Activated T-helper 2 cell treated with anti-CD3 and anti-CD28 coated beads, Interferon-gamma antibody, Interleukin-2, Interleukin-4, amounts not matched to agents 10 μg/mL and 5 μg/mL and 100 μg/mL, durations not matched to agents 14 hours and 24 hours and 36 hours (primary cell): Measurements from ENCODE around the gene XCR1. TPM values are rescaled to one million over a fixed set of nuclear protein-coding genes. Genes with fewer than 3 reads are reported as not detected.

ENCODE experiments used
- DNase-seq: peaks from one replicate; pipeline ENCODE4 v3.0.0; 2021; ENCODE audit warnings: low spot score
- H3K27ac Mint-ChIP-seq: one replicate; pipeline ENCODE4 v1.8.0; 2021; ENCODE audit warnings: mixed read lengths
- H3K27me3 Mint-ChIP-seq: one replicate; pipeline ENCODE4 v1.8.0; 2021; ENCODE audit warnings: low read depth, mixed read lengths
- H3K36me3 Mint-ChIP-seq: one replicate; pipeline ENCODE4 v1.8.0; 2021; ENCODE audit warnings: low read depth, mixed read lengths
- H3K4me1 Mint-ChIP-seq: one replicate; pipeline ENCODE4 v1.8.0; 2021; ENCODE audit warnings: low read depth, mixed read lengths
- H3K4me3 Mint-ChIP-seq: one replicate; pipeline ENCODE4 v1.8.0; 2021; ENCODE audit warnings: low read depth, mild to moderate bottlenecking, moderate library complexity, mixed read lengths
- H3K9me3 Mint-ChIP-seq: one replicate; pipeline ENCODE4 v1.8.0; 2021; ENCODE audit warnings: mixed read lengths
- intact Hi-C: fragments of 100-400 bp; cut with micrococcal nuclease; formaldehyde crosslinking; loops from one replicate; pipeline ENCODE4 v1.15.1; 2023
- total RNA-seq: library from RNA; stranded (reverse); gene quantifications from 2 replicates; pipeline ENCODE4 v1.2.3, GENCODE V29; 2022

Gene XCR1
- total RNA-seq, 1 donor from 2014 or later: 0.07 TPM

GRCh38 chr3:46031269-46031668, 4.0 kb upstream of the XCR1 start:
- Mint-ChIP-seq H3K4me1 (peaks cover 9% of the 10 kb centered on the region), H3K4me3 (no peak overlapping the region), H3K27me3 (peaks cover 10% of the 10 kb centered on the region), H3K36me3 (peaks cover 18% of the 10 kb centered on the region), H3K9me3 (peaks cover 28% of the 10 kb centered on the region), H3K27ac (no peak overlapping the region)
- no peak for DNase-seq
- intact Hi-C loops: no loop called here

GRCh38 chr3:46030626-46031025, 3.3 kb upstream of the XCR1 start:
- no peak overlapping the region for H3K4me3 Mint-ChIP-seq
- peaks cover 9% of the 10 kb centered on the region for H3K4me1 Mint-ChIP-seq
- H3K9me3 Mint-ChIP-seq: peaks cover 28% of the 10 kb centered on the region
- no peak overlapping the region for H3K27ac Mint-ChIP-seq
- intact Hi-C loops: no loop called here
- DNase-seq: no peak
- H3K36me3 Mint-ChIP-seq: peaks cover 18% of the 10 kb centered on the region
- peaks cover 12% of the 10 kb centered on the region for H3K27me3 Mint-ChIP-seq

- H3K9me3 Mint-ChIP-seq: peaks cover 28% of the 10 kb centered on the region
- peaks cover 14% of the 10 kb centered on the region for H3K27me3 Mint-ChIP-seq
- peaks cover 9% of the 10 kb centered on the region for H3K4me1 Mint-ChIP-seq
- DNase-seq: no peak
- no peak overlapping the region for H3K4me3 Mint-ChIP-seq
- H3K36me3 Mint-ChIP-seq: peaks cover 18% of the 10 kb centered on the region
- intact Hi-C loops: no loop called here
- peak overlapping the region; percentile 38 for H3K27ac Mint-ChIP-seq
Observed at GRCh38 chr3:46029953-46030543, 2.8 kb upstream of the XCR1 start.

- DNase-seq: no peak
- H3K4me1 Mint-ChIP-seq: peaks cover 9% of the 10 kb centered on the region
- peaks cover 21% of the 10 kb centered on the region for H3K27me3 Mint-ChIP-seq
- H3K9me3 Mint-ChIP-seq: peaks cover 28% of the 10 kb centered on the region
- H3K27ac Mint-ChIP-seq: no peak overlapping the region
- no peak overlapping the region for H3K4me3 Mint-ChIP-seq
- peaks cover 18% of the 10 kb centered on the region for H3K36me3 Mint-ChIP-seq
- intact Hi-C loops: no loop called here
Observed at GRCh38 chr3:46027736-46028397, 584 bp upstream of the XCR1 start.

GRCh38 chr3:46025139-46025538, 2.1 kb downstream of the XCR1 start:
- Mint-ChIP-seq H3K4me1 (peaks cover 8% of the 10 kb centered on the region), H3K27ac (no peak overlapping the region)
- intact Hi-C loops: no loop called here

GRCh38 chr3:46024131-46024530, 3.2 kb downstream of the XCR1 start:
- Mint-ChIP-seq H3K4me3 (no peak overlapping the region), H3K27ac (no peak overlapping the region), H3K27me3 (peaks cover 28% of the 10 kb centered on the region), H3K4me1 (peaks cover 15% of the 10 kb centered on the region), H3K36me3 (peaks cover 17% of the 10 kb centered on the region), H3K9me3 (peaks cover 21% of the 10 kb centered on the region)
- intact Hi-C loops: no loop called here
- DNase-seq: no peak

More at GRCh38 chr3:46025139-46025538, 2.1 kb downstream of the XCR1 start:
- Mint-ChIP-seq H3K4me3 (no peak overlapping the region), H3K9me3 (peaks cover 27% of the 10 kb centered on the region), H3K36me3 (peaks cover 23% of the 10 kb centered on the region), H3K27me3 (peaks cover 28% of the 10 kb centered on the region)
- DNase-seq: no peak

GRCh38 chr3:46022909-46023785, 4.1 kb downstream of the XCR1 start:
- peaks cover 17% of the 10 kb centered on the region for H3K36me3 Mint-ChIP-seq
- no peak overlapping the region for H3K4me3 Mint-ChIP-seq
- no peak overlapping the region for H3K27ac Mint-ChIP-seq
- intact Hi-C loops: no loop called here
- DNase-seq: no peak
- peaks cover 25% of the 10 kb centered on the region for H3K4me1 Mint-ChIP-seq
- peaks cover 14% of the 10 kb centered on the region for H3K9me3 Mint-ChIP-seq
- peaks cover 28% of the 10 kb centered on the region for H3K27me3 Mint-ChIP-seq

GRCh38 chr3:46021516-46021915, 5.8 kb downstream of the XCR1 start:
- H3K27ac Mint-ChIP-seq: no peak overlapping the region
- H3K4me1 Mint-ChIP-seq: peaks cover 36% of the 10 kb centered on the region
- H3K27me3 Mint-ChIP-seq: peaks cover 22% of the 10 kb centered on the region
- peaks cover 3% of the 10 kb centered on the region for H3K9me3 Mint-ChIP-seq
- peaks cover 8% of the 10 kb centered on the region for H3K36me3 Mint-ChIP-seq
- H3K4me3 Mint-ChIP-seq: no peak overlapping the region
- intact Hi-C loops: no loop called here
- no peak for DNase-seq

- intact Hi-C loops: no loop called here
- peaks cover 36% of the 10 kb centered on the region for H3K4me1 Mint-ChIP-seq
- H3K9me3 Mint-ChIP-seq: peaks cover 3% of the 10 kb centered on the region
- no peak for DNase-seq
- peaks cover 8% of the 10 kb centered on the region for H3K36me3 Mint-ChIP-seq
- H3K27me3 Mint-ChIP-seq: peaks cover 19% of the 10 kb centered on the region
- no peak overlapping the region for H3K27ac Mint-ChIP-seq
- H3K4me3 Mint-ChIP-seq: no peak overlapping the region
Observed at GRCh38 chr3:46020766-46021510, 6.3 kb downstream of the XCR1 start.

GRCh38 chr3:46019707-46020106, 7.6 kb downstream of the XCR1 start:
- peaks cover 8% of the 10 kb centered on the region for H3K36me3 Mint-ChIP-seq
- H3K27ac Mint-ChIP-seq: peak overlapping the region; percentile 78
- peaks cover 3% of the 10 kb centered on the region for H3K9me3 Mint-ChIP-seq
- H3K4me1 Mint-ChIP-seq: peaks cover 38% of the 10 kb centered on the region
- H3K4me3 Mint-ChIP-seq: no peak overlapping the region
- DNase-seq: no peak
- intact Hi-C loops: loop anchor here (1.0 to 2.0 kb wide), 3 partner anchors 26 to 77 kb away; partner anchors contain the start of gene CXCR6
- H3K27me3 Mint-ChIP-seq: peaks cover 15% of the 10 kb centered on the region

- H3K27me3 Mint-ChIP-seq: peaks cover 7% of the 10 kb centered on the region
- H3K36me3 Mint-ChIP-seq: peaks cover 8% of the 10 kb centered on the region
- peaks cover 48% of the 10 kb centered on the region for H3K4me1 Mint-ChIP-seq
- peak overlapping the region; percentile 70 for H3K27ac Mint-ChIP-seq
- peak overlapping the region; percentile 24 for H3K4me3 Mint-ChIP-seq
- H3K9me3 Mint-ChIP-seq: peaks cover 3% of the 10 kb centered on the region
- intact Hi-C loops: loop anchor here (1.0 to 2.0 kb wide), 2 partner anchors 36 to 75 kb away; partner anchors contain the start of gene CXCR6
- no peak for DNase-seq
Observed at GRCh38 chr3:46017720-46018119, 9.6 kb downstream of the XCR1 start.

- no peak for DNase-seq
- intact Hi-C loops: no loop called here
- no peaks in the 10 kb centered on the region for H3K36me3 Mint-ChIP-seq
- H3K4me3 Mint-ChIP-seq: no peak overlapping the region
- H3K27ac Mint-ChIP-seq: peak overlapping the region; percentile 9
- peaks cover 6% of the 10 kb centered on the region for H3K9me3 Mint-ChIP-seq
- H3K4me1 Mint-ChIP-seq: peaks cover 45% of the 10 kb centered on the region
- H3K27me3 Mint-ChIP-seq: no peaks in the 10 kb centered on the region
Observed at GRCh38 chr3:46013316-46014094, 13.8 kb downstream of the XCR1 start.
